Activated T-cell treated with anti-CD3 and anti-CD28 coated beads, Interleukin-2, amount 50 U/mL, for 24 hours (primary cell): ENCODE measurements around the gene PRRC1.

ENCODE experiments used
- DNase-seq: peaks from one replicate; pipeline ENCODE4 v3.0.0-alpha.2; 2020
- H3K27ac Mint-ChIP-seq: 2 replicates; pipeline ENCODE4 v1.8.0; 2020; ENCODE audit warnings: mild to moderate bottlenecking, mixed read lengths
- H3K27me3 Mint-ChIP-seq: 2 replicates; pipeline ENCODE4 v1.8.0; 2020; ENCODE audit warnings: mixed read lengths
- H3K36me3 Mint-ChIP-seq: 2 replicates; pipeline ENCODE4 v1.8.0; 2020; ENCODE audit warnings: low read depth, mixed read lengths
- H3K4me1 Mint-ChIP-seq: 2 replicates; pipeline ENCODE4 v1.8.0; 2020; ENCODE audit warnings: low read depth, mixed read lengths
- H3K4me3 Mint-ChIP-seq: 2 replicates; pipeline ENCODE4 v1.8.0; 2020; ENCODE audit warnings: mild to moderate bottlenecking, moderate library complexity, mixed read lengths
- H3K9me3 Mint-ChIP-seq: 2 replicates; pipeline ENCODE4 v1.8.0; 2020; ENCODE audit warnings: mixed read lengths

The PRRC1 gene

GRCh38 chr5:127601601-127602000 lies 84.2 kb downstream of the PRRC1 start:
- Mint-ChIP-seq H3K4me3 (no peak overlapping the region), H3K27ac (no peak overlapping the region), H3K9me3 (no peaks in the 10 kb centered on the region), H3K4me1 (no peaks in the 10 kb centered on the region), H3K36me3 (no peaks in the 10 kb centered on the region), H3K27me3 (no peaks in the 10 kb centered on the region)
- DNase-seq = no peak

- no peak for DNase-seq
- Mint-ChIP-seq H3K4me3 (no peak overlapping the region), H3K4me1 (no peaks in the 10 kb centered on the region), H3K27me3 (no peaks in the 10 kb centered on the region), H3K27ac (no peak overlapping the region), H3K36me3 (no peaks in the 10 kb centered on the region), H3K9me3 (no peaks in the 10 kb centered on the region)
Observed at GRCh38 chr5:127602481-127602880, 85.0 kb downstream of the PRRC1 start.

GRCh38 chr5:127602896-127603844 lies 85.7 kb downstream of the PRRC1 start:
- Mint-ChIP-seq H3K27me3 (no peaks in the 10 kb centered on the region), H3K4me1 (peaks cover under 1% of the 10 kb centered on the region), H3K27ac (no peak overlapping the region), H3K9me3 (no peaks in the 10 kb centered on the region), H3K4me3 (no peak overlapping the region), H3K36me3 (no peaks in the 10 kb centered on the region)
- DNase-seq = no peak
